GM12872 (cell line): ENCODE results near the gene SHLD2.

Experiments
- TF ChIP-seq, protein P1 (sequence below): IDR thresholded peaks from 3 replicates; pipeline ENCODE4 v1.5.1; 2011; ENCODE audit warnings: low read depth, mild to moderate bottlenecking, low read length, moderate library complexity; ENCODE audit not compliant: insufficient read depth

The SHLD2 gene

GRCh38 chr10:87079106-87079836 lies 15.7 kb upstream of the SHLD2 start:
- TF ChIP-seq, protein P1, sequence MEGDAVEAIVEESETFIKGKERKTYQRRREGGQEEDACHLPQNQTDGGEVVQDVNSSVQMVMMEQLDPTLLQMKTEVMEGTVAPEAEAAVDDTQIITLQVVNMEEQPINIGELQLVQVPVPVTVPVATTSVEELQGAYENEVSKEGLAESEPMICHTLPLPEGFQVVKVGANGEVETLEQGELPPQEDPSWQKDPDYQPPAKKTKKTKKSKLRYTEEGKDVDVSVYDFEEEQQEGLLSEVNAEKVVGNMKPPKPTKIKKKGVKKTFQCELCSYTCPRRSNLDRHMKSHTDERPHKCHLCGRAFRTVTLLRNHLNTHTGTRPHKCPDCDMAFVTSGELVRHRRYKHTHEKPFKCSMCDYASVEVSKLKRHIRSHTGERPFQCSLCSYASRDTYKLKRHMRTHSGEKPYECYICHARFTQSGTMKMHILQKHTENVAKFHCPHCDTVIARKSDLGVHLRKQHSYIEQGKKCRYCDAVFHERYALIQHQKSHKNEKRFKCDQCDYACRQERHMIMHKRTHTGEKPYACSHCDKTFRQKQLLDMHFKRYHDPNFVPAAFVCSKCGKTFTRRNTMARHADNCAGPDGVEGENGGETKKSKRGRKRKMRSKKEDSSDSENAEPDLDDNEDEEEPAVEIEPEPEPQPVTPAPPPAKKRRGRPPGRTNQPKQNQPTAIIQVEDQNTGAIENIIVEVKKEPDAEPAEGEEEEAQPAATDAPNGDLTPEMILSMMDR: no peak

DNA sequence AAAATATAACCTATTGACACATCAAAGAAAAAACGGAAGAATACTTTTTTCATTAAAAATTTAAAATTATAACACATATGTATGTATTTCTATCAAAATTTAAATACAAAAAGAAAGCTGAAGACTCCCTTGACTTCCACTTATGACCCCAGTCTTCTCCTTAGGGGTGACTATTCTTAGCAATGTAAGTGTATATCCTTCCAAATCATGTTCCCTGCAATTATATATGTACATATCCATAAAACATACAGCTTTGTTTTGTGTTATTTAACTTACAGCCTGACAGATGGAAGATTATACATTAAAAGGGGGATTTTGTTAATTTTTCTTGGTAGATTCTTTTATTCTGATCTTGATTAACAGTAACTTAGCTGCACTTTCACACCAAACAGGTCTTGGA lies 9.5 kb upstream of the SHLD2 start:
- TF ChIP-seq, protein P1: no peak

DNA sequence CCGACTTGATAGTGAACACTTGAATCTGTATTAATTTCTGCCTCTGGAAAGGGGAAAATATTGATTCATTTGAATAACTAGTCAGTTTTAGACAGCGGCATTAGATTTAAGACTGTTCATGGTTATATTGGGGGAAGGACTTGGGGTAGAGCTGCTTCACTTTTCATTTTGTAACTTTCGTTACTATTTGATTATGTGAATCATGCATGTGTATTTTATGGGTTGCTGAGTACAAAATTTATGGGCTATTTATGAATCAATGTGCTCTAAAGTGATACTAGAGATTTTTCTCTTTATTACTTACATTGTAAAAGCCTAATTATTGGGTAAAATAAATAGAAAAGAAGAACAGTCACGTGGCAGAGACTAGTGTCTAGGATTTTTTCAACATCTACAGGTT lies 5.3 kb upstream of the SHLD2 start:
- TF ChIP-seq, protein P1: no peak

- TF ChIP-seq, protein P1: no peak
Measured at GRCh38 chr10:87090779-87091178, 4.2 kb upstream of the SHLD2 start.

DNA sequence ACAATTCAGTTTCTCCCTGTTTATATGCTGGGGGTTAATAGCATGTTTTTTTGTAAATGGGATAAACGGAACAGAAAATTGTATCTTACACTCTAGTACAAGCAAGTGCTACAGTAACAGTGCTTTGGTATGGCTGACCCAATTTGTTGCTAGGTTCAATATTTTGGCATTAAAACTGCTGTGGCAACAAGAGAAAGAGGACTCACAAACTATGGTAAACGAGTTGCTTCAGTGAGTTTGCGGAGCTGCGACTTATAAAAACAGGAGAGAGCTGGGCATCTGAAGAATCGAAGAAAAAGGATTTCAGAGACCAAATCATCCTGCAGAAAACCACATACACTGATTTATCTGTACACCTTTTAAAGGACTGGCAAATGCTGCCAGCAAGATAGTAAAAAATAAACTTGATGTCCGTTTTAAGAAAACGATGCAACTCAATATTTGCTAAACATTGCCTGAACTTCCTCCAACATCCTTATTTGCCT lies 2.6 kb upstream of the SHLD2 start:
- TF ChIP-seq, protein P1: no peak

GRCh38 chr10:87092861-87093631 lies 2.0 kb upstream of the SHLD2 start:
- TF ChIP-seq, protein P1: no peak

- TF ChIP-seq, protein P1: no peak
Measured at GRCh38 chr10:87093632-87094372, 1.2 kb upstream of the SHLD2 start.
